ENCODE measurements around the gene SLC39A11.

DNA sequence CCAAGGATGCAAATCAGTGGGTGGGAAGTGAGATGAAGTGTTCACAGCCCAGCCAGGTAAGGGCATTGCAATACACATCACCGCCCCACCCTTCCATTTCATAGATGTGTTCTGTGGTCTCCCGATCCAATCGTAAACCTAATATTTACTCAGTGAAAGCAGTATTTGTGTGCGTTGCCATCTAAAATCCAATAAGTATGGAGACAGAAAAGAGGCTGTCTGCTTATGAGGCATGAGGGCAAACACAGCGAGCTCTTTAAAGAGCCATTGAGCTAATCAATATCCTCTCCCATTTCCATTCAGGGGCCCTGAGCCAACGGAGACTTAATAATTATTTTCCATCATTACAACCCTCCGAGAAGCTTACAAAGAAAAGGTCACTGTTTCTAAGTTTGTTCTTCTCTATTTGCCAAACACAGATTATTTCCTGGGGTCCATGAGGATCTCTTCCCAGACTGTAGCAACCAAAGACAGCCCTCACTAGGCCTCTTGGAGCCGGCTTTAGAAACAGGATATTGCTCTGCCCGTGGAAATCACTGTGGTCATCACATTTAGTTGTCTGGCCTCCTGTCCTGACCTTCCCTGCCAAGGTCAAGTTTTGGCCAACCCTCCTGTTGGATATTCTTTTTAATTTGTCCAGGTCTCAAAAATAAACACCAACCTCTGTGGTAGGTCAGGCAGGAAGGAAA, 120.1 kb downstream of the SLC39A11 start:
- TF ChIP-seq, protein P1, sequence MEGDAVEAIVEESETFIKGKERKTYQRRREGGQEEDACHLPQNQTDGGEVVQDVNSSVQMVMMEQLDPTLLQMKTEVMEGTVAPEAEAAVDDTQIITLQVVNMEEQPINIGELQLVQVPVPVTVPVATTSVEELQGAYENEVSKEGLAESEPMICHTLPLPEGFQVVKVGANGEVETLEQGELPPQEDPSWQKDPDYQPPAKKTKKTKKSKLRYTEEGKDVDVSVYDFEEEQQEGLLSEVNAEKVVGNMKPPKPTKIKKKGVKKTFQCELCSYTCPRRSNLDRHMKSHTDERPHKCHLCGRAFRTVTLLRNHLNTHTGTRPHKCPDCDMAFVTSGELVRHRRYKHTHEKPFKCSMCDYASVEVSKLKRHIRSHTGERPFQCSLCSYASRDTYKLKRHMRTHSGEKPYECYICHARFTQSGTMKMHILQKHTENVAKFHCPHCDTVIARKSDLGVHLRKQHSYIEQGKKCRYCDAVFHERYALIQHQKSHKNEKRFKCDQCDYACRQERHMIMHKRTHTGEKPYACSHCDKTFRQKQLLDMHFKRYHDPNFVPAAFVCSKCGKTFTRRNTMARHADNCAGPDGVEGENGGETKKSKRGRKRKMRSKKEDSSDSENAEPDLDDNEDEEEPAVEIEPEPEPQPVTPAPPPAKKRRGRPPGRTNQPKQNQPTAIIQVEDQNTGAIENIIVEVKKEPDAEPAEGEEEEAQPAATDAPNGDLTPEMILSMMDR (conservative IDR thresholded peaks at IDR 0.05; ENCODE audit: low read length), result no peak
- no peak for TF ChIP-seq EZH2phosphoT487 (IDR thresholded peaks at IDR 0.05; ENCODE audit: borderline replicate concordance, low read depth, low read length)

Measured in OCI-LY7 (cell line).